Gastroesophageal sphincter (tissue), 3 donors: Measurements from ENCODE around the gene TERC.

Source experiments
- POLR2A ChIP-seq, 2 donors: fragments of 450-650 bp; IDR thresholded peaks; one replicate each; pipeline ENCODE4 v1.6.1; 2017; ENCODE audit warnings: antibody characterized with exemption in 2 of 2, mild to moderate bottlenecking in 2 of 2, moderate library complexity in 1 of 2
- POLR2AphosphoS5 ChIP-seq: sonication (generic); formaldehyde crosslinking; IDR thresholded peaks from one replicate; pipeline ENCODE4 v1.6.1; 2017; ENCODE audit warnings: antibody characterized with exemption
- TF ChIP-seq, protein P1 (sequence below), 4 experiments: fragments of 200-600 bp in 2 of 4; fragments of 450-650 bp in 2 of 4; sonication (generic) in 1 of 4; IDR thresholded peaks; one replicate each; pipeline ENCODE4 v1.5.1; 2017 to 2019; ENCODE audit warnings: antibody characterized with exemption in 4 of 4, mild to moderate bottlenecking in 2 of 4, moderate library complexity in 2 of 4

GRCh38 chr3:169769287-169770181 lies 4.7 kb upstream of the TERC start, which contains the start of gene ACTRT3:
- TF ChIP-seq POLR2A (IDR thresholded peaks at IDR 0.05) (peak; percentile 46 to 48), POLR2AphosphoS5 (peak; percentile 10)
- TF ChIP-seq, protein P1, sequence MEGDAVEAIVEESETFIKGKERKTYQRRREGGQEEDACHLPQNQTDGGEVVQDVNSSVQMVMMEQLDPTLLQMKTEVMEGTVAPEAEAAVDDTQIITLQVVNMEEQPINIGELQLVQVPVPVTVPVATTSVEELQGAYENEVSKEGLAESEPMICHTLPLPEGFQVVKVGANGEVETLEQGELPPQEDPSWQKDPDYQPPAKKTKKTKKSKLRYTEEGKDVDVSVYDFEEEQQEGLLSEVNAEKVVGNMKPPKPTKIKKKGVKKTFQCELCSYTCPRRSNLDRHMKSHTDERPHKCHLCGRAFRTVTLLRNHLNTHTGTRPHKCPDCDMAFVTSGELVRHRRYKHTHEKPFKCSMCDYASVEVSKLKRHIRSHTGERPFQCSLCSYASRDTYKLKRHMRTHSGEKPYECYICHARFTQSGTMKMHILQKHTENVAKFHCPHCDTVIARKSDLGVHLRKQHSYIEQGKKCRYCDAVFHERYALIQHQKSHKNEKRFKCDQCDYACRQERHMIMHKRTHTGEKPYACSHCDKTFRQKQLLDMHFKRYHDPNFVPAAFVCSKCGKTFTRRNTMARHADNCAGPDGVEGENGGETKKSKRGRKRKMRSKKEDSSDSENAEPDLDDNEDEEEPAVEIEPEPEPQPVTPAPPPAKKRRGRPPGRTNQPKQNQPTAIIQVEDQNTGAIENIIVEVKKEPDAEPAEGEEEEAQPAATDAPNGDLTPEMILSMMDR (IDR thresholded peaks at IDR 0.05) = peak in 1 of 4 experiments; percentile 13
